ENCODE results near the gene GFOD2.
"Not testable (repeated sequence)": the region's sequence is repeated elsewhere in the genome, so short reads cannot be mapped to it uniquely, and the experiment has no call there.

The GFOD2 gene

DNA sequence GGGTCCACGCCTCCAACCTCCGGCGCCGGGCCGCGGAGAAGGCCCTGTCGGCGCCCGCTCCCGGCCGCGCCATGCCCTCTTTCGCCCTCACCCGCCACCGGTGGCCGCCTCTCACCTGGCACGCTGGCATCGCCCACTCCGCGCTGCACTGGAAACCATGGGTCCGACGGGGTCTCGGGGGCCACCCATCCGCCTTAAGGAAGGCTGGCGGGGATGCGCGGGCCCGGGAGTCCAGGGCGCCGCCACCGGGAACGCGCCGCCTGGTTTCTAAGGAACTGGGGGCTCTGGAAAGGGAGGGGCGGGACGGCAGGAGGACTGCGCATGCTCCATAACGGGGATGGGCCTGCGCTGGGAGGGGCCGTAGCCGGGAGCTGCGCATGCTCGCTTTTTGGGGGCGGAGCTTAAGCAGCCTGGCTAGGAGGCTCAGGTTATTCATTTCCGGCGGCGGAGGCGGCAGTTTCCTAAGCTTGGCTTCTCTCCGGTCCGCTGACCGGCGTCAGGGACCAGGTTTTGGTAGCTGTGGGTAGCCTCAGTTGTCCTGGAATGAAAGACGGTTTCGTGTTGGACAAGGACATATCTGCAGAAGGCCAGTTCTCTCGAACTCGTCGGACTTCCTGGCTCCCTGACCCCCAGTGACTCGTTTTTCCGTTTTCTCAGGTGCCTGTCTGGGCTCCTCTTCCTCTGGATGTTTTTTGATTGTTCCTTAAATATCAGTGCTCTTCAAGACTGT is at the start of gene GFOD2:
TSS of gene GFOD2 (minus strand) at position 269 of the 730 bp plus-strand sequence. CDS start 33,601 bp downstream, outside the sequence.
- DNase-seq, result peak; percentile 60

GRCh38 chr16:67767953-67768352 is 48.8 kb upstream of the GFOD2 start:
- no peak for DNase-seq

DNA sequence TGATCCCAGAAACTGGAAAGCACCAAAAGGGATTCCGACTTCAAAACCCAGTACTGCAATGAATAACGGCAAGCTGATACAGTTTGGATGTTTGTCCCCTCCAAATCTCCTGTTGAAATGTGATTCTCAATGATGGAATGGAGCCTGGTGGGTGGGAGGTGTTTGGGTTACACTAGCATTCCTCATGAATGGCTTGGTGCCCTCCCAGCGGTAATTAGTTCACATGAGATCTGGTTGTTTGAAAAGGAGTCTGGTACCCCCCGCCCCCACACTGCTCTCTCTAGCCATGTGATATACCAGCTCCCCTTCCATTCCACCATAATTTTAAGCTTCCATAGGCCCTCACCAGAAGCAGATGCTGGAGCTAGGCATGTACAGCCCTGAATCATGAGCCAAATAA is 47.2 kb upstream of the GFOD2 start:
- no peak for DNase-seq

DNA sequence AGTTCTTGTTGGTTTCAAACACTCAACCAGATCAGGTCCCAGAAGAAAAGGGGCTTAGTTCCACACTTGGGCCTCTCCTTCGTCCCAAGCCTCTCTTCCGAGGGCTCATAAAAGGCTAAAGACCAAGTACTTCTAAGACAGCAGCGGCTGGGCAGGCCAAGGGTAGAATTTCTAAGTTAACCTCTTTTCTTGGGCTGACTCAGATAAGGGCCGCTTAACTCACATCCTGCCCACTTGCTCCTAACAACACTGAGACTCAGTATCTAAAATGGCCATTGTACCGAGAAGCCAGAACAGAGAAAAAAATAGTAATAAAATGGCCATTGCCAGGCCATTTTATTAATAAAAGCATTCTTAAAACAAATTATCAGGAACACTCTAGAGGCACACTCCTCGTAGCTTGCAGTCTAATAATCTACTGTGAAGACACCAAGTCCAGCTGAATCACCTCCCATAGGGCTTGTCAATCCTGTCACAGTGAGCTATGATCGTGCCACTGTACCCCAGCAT is 45.1 kb upstream of the GFOD2 start:
- DNase-seq, result no peak

GRCh38 chr16:67763066-67763465 is 44.0 kb upstream of the GFOD2 start:
- no peak for DNase-seq

DNA sequence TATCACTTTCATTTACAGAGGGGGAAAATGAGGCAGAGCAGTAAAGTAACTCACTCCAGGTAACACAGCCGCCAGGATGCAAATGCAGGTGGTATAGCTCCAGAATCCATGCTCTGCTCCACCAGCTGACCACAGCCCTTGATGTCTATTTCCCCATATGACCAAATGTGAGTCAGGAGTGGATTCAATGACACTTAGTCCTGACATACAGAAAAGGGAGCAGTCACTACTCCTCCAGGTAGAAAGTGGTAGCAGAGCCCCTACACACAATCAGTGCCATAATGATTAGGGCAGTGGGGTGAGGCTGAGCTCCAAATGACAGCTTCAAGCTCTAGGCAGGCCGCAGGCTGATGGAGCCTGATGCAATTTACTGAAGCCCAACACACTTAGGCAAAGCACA is 43.3 kb upstream of the GFOD2 start:
- no peak for DNase-seq

GRCh38 chr16:67761924-67762323 is 42.8 kb upstream of the GFOD2 start:
- DNase-seq, result no peak

DNA sequence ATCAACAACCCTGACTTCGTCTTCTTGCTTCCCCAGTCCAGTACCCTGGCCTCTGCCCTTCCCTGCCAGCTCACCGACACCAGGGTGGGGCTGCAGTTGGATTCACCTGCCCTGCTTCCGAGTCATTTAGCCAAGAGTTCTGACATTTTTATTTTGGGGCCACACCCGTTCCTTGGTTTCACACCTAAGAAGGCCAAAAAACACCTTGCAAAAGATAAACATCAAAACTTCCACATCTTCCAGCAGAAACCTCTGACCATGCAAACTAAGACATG is 41.8 kb upstream of the GFOD2 start:
- DNase-seq, result no peak

- DNase-seq, result no peak
Measured at GRCh38 chr16:67760206-67760955, 41.3 kb upstream of the GFOD2 start.

GRCh38 chr16:67758966-67759365 is 39.9 kb upstream of the GFOD2 start:
- DNase-seq, result no peak

GRCh38 chr16:67758006-67758405 is 38.9 kb upstream of the GFOD2 start:
- no peak for DNase-seq

GRCh38 chr16:67752641-67753040 is 33.5 kb upstream of the GFOD2 start:
- no peak for DNase-seq

- DNase-seq, result not testable (repeated sequence)
Measured at GRCh38 chr16:67751331-67751730, 32.2 kb upstream of the GFOD2 start.

DNA sequence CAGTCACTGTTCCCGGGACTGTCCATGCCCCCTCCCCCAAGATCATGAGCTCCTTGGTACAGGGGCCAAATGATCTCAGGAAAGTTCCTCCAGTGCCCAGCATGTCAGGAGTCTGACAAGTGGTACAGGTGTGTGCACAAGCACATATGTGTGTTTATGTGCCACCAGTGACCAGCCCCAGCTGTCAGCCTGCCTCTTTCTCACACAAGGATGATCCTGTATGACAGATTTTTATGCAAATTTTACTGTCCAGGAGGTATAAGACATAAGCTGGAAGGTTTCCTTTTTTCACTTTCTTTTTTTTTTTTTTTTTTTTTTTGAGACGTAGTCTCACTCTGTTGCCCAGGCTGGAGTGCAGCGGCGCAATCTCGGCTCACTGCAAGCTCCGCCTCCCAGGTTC is 31.4 kb upstream of the GFOD2 start:
- no peak for DNase-seq

DNA sequence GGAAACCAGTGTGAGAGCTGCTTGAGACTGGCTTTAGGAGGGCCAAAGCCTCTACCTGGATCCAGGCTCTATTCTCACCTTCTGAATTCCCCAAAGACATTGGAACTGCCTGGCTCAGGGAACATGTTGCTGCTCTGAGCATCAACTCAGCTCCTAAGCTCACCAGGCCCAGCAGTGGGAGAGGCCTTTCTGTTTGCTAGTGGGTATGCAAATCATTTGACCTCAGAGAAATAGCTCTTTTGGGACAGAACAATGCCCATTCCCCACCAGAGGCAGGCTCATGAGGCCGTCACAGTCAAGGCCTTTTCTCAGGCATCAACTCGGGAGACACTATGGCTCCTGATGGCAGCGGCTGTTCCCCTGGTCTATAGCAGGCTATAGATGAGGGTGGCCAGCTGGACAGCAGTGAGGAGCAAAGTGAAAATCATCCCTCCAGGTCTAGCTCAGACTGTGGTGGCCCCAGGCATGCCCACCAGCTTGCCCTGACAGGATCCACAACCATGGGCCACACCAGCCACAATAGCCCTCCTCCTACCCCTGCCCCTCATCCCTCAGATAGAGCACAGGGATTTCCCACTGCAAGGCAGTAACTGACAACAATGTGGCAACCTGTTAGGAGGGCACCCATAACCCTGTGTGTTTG is 30.4 kb upstream of the GFOD2 start:
- DNase-seq, result no peak

DNA sequence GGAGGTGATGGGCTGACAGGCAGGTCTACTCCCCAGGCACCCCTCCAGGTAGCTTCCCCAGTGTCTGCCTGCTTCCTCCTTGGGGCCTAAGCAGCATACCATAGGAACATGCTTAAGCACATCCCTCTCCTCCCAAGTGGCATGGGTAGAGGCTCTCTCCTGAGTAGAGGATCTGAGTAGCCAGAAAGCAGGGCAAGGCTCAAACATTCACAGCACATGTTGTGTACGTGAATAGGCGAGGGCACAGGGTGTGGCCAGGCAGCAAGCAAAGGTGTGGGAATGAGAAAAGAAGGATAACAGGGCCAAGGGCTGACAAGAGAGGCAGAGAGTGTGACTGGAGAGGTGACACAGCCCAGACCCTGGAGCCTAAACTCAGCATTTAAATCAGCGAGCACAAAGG is 29.7 kb upstream of the GFOD2 start:
- no peak for DNase-seq

- DNase-seq, result no peak
Measured at GRCh38 chr16:67746846-67747245, 27.7 kb upstream of the GFOD2 start.

DNA sequence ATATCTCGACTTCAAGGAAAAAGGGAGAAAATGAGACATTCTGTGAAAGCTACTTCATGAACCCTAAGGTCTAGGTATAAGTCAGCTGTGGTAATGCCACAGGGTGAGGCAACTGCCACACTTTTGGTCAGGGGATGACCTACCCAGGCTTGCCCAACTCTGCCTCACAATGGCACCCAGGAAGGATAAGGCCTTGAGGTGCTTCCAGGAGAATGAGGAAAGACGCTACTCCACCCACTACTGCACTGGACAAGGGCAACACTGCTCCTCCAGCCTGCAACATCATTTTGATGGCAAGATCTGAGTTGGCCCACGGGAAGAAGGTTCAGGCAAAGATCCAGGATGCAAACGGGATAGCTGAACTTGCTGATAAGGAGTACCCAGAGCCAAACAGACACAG is 22.0 kb upstream of the GFOD2 start:
- DNase-seq, result no peak

GRCh38 chr16:67740391-67740790 is 21.3 kb upstream of the GFOD2 start:
- no peak for DNase-seq

DNA sequence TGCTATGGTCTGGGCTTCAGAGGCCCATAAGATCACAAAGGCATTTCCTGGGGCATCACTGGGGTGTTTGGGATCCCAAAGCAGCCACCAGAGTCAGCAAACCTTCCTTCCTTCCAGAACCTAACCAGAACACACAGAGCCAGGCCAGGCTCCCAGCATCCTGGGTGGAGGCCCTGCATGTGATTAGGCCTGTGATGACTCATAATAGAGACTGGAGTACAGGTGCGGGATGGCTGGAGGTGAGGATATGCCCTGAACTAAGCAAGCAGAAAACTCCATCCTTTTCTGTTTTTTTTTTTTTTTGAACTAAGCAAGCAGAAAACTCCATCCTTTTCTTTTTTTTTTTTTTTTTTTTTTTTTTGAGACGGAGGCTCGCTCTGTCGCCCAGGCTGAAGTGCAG is 17.7 kb upstream of the GFOD2 start:
- DNase-seq, result no peak

GRCh38 chr16:67734731-67735201 is 15.7 kb upstream of the GFOD2 start:
- DNase-seq, result no peak

- DNase-seq, result no peak
Measured at GRCh38 chr16:67733734-67734470, 14.8 kb upstream of the GFOD2 start.

DNA sequence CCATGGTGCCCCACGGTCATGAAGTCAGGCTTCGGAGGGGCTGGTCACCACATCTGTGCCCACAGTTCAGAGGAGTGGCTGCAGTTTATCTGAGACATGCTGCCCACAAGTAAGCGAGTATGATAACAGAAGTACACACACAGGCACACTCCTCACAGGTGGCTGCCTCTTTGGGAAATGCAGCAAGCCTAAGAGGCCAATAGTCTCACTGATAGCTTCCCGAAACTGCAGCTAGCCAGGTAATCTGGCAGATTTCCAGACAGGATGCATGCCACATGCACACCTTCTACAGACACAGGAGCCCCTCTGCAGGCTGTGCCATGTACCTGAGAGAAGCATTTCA is 12.6 kb upstream of the GFOD2 start:
- no peak for DNase-seq

Data from cortex of kidney (tissue), 1 donor.